Adrenal gland (tissue), 12 donors: ENCODE measurements around the gene MROH7. TPM values are rescaled to one million over a fixed set of nuclear protein-coding genes. Genes with fewer than 3 reads are reported as not detected.

ENCODE experiments used
- DNase-seq, 7 donors: peaks; one replicate each; pipeline ENCODE4 v3.0.0-alpha.2; 2019 to 2020
- H3K27ac ChIP-seq, 5 donors: fragments of 200-600 bp; sonication (generic) in 4 of 5; 1 replicate in 3 of 5; 2 replicates in 2 of 5; pipeline versions ENCODE4 v1.5.1 to v1.8.0; 2016 to 2020; ENCODE audit warnings: mild to moderate bottlenecking in 1 of 5
- H3K27me3 ChIP-seq: fragments of 200-600 bp; 2 replicates; pipeline ENCODE4 v1.8.0; 2021
- H3K36me3 ChIP-seq, 2 donors: fragments of 200-600 bp; replicated peaks in 1 of 2; 1 replicate in 1 of 2; 2 replicates in 1 of 2; pipeline versions ENCODE4 v1.5.1 to v1.8.0; 2018 to 2022
- H3K4me1 ChIP-seq, 2 donors: fragments of 200-600 bp; replicated peaks in 1 of 2; 1 replicate in 1 of 2; 2 replicates in 1 of 2; pipeline versions ENCODE4 v1.5.1 to v1.8.0; 2018 to 2021
- H3K4me3 ChIP-seq, 4 donors: fragments of 200-600 bp; sonication (generic) in 3 of 4; one replicate each; pipeline ENCODE4 v1.5.1; 2016 to 2018
- H3K9me3 ChIP-seq, 3 donors: fragments of 200-600 bp; sonication (generic) in 1 of 3; replicated peaks in 1 of 3; 1 replicate in 2 of 3; 2 replicates in 1 of 3; pipeline versions ENCODE4 v1.5.1 to v1.8.0; 2016 to 2021
- POLR2A ChIP-seq, 2 donors: fragments of 450-650 bp; IDR thresholded peaks; one replicate each; pipeline ENCODE4 v1.6.1; 2017; ENCODE audit warnings: antibody characterized with exemption in 2 of 2, mild to moderate bottlenecking in 2 of 2, moderate library complexity in 1 of 2
- WGBS, 4 donors: extraction: QIAGEN DNeasy Blood & Tissue Kit in 2 of 4; methylation state at CpG; one replicate each; pipeline versions ENCODE4 v1.1.5 to v1.1.7; 2013 to 2017; 5-methylcytosine and 5-hydroxymethylcytosine counted together
- intact Hi-C, 2 donors: fragments of 100-400 bp; cut with DNase I; formaldehyde crosslinking; loops; one replicate each; pipeline versions ENCODE4 v1.14.1 to v1.15.0; 2022 to 2023
- polyA plus RNA-seq, 3 donors: library from polyadenylated mRNA; stranded (reverse); fragments of 200-250 nt in 2 of 3; fragments of 350-450 nt in 1 of 3; fragmentation: Illumina TruSeq in 1 of 3; extraction: RNeasy Lipid Tissue Mini Kit (QIAGEN cat#74804) in 1 of 3; gene quantifications; one replicate each; pipeline ENCODE4 v1.2.3, GENCODE V29; 2013 to 2014
- total RNA-seq, 9 donors: library from RNA; depleted of rRNA in 4 of 9; stranded (reverse); fragments of >200 nt in 4 of 9; fragments of 120-200 nt in 1 of 9; fragmentation: NEBNext Ultra II Directional in 1 of 9; extraction: Animal tissue kit (Norgen Biotek cat#: 25700) in 1 of 9; gene quantifications; one replicate each; pipeline versions ENCODE4 v1.1.0 to v1.2.4, GENCODE V29; 2013 to 2023
- TF ChIP-seq, protein P1 (sequence below), 6 experiments: fragments of 450-650 bp in 4 of 6; fragments of 200-600 bp in 2 of 6; sonication (generic) in 1 of 6; IDR thresholded peaks; 1 replicate in 5 of 6; 2 replicates in 1 of 6; pipeline versions ENCODE4 v1.5.1 to v1.8.0; 2016 to 2021; ENCODE audit warnings: antibody characterized with exemption in 6 of 6, mild to moderate bottlenecking in 2 of 6, moderate library complexity in 1 of 6
- donor health status: healthy with polysubstance abuse.
- donor health status: Bipolar disorder and iron deficiency.
- donor health status: DM: yes; HTN: yes; CAD: no.
- donor health status: DM: no; HTN: no; CAD: no.
- donor health status: DM: no; HTN: no; CAD: no.
- donor health status: DM: yes; HTN: yes; CAD: no.

Gene MROH7
- total and polyA plus RNA-seq, 12 donors = 0.62 to 13.0 (median 2.1) TPM

DNA sequence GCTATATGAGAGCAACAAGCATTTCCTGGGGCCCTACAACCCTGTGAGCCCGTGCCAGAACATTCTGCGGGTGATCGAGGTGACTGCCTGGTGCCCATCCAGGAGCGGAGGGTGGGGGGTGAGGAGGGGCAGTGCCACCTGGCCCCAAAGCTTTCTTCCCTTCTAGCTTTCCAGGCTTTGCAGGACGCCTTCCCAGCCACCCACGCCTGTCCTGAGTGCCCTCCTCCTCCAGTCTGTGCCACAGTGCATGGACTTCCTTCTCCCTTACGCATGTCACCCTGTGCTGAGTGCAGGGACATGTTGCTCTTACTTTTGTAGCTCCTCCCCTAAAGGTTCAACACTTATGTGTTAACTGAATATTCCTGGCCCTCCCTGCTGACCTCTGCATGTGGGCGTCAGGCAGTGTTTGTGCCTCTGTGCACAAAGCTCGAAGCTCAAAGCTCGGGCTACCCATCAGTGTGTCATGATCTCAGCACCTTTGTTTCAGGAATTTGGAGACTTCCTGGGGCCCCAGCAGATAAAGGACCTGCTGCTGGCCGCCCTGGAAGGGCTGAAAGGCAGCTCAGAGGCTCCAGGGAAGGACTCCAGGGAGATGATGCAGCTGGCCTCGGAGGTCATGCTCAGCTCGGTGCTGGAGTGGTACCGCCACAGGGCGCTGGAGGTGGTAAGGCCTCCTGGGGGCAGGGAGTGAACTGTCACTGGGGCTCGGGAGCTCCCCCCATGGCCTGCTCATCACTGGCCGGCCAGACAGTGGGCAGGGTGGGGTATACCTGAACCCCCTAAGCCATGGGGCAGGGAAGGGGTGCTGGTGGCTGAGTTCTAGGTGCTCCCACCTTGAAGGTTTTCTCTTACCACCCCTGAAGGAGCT, 37.4 kb downstream of the MROH7 start:
- no peaks in the 10 kb centered on the region for H3K9me3 ChIP-seq
- no peaks in the 10 kb centered on the region for H3K36me3 ChIP-seq
- WGBS, 4 donors = 76 to 89% (median 82%) methylated on average over 10 to 17 of the region's 17 CpGs
- H3K4me3 ChIP-seq = no peak overlapping the region
- DNase-seq = no peak
- H3K27ac ChIP-seq = no peak overlapping the region
- no peak for TF ChIP-seq POLR2A (IDR thresholded peaks at IDR 0.05)
- TF ChIP-seq, protein P1, sequence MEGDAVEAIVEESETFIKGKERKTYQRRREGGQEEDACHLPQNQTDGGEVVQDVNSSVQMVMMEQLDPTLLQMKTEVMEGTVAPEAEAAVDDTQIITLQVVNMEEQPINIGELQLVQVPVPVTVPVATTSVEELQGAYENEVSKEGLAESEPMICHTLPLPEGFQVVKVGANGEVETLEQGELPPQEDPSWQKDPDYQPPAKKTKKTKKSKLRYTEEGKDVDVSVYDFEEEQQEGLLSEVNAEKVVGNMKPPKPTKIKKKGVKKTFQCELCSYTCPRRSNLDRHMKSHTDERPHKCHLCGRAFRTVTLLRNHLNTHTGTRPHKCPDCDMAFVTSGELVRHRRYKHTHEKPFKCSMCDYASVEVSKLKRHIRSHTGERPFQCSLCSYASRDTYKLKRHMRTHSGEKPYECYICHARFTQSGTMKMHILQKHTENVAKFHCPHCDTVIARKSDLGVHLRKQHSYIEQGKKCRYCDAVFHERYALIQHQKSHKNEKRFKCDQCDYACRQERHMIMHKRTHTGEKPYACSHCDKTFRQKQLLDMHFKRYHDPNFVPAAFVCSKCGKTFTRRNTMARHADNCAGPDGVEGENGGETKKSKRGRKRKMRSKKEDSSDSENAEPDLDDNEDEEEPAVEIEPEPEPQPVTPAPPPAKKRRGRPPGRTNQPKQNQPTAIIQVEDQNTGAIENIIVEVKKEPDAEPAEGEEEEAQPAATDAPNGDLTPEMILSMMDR (IDR thresholded peaks at IDR 0.05) = no peak
- no peaks in the 10 kb centered on the region for H3K27me3 ChIP-seq
- no peaks in the 10 kb centered on the region for H3K4me1 ChIP-seq
- intact Hi-C loops = no loop called here

DNA sequence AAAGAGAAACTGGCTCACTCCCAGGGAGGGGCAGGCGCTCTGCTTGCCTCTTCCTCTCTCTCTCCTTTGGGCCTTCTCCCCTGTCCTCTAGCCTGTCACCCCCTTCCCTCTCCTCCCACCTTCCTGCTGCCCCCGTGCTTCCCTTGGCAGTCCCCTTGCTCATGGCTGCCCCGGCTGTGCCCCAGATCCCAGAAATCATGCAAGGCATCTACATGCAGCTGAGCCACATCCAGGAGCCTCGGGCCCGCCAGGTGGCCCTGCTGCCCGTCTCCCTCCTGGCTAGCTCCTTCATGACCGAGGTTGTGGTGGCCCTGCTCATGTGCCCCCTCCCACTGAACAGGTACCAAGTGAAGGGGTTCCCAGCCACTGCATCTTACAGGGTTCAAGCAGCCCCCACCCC, 38.1 kb downstream of the MROH7 start:
- Histone ChIP-seq H3K27ac (no peak overlapping the region), H3K36me3 (no peaks in the 10 kb centered on the region), H3K4me1 (no peaks in the 10 kb centered on the region), H3K9me3 (no peaks in the 10 kb centered on the region), H3K4me3 (no peak overlapping the region), H3K27me3 (no peaks in the 10 kb centered on the region)
- 86 to 98% (median 89%) methylated on average over 5 to 7 of the region's 7 CpGs for WGBS, 4 donors
- intact Hi-C loops = no loop called here
- TF ChIP-seq, protein P1 (IDR thresholded peaks at IDR 0.05) = no peak
- TF ChIP-seq POLR2A (IDR thresholded peaks at IDR 0.05) = no peak
- DNase-seq = no peak

DNA sequence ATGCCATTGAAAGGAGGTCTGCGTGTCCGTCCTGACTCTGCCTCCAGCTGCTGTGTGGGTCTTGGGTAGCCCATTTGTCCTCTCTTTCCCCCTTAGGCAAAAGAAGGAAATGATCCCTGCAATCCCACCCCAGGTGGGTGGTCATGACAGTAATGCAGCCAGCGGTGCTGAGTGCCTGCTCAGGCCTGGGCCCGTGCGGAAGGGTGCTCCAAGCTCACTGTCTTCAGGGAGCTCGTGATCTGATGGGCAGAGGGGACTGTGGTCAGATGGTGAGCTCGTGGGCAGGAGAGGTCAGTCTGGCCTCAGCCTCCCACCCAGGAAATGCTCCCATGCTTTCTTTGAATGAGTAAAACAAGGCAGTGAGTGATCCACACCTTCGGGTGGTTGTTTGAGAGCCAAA, 38.8 kb downstream of the MROH7 start:
- no peak for TF ChIP-seq POLR2A (IDR thresholded peaks at IDR 0.05)
- TF ChIP-seq, protein P1 (IDR thresholded peaks at IDR 0.05) = no peak
- H3K27ac ChIP-seq = no peak overlapping the region
- no peaks in the 10 kb centered on the region for H3K36me3 ChIP-seq
- intact Hi-C loops = no loop called here
- no peak for DNase-seq
- H3K4me3 ChIP-seq = no peak overlapping the region
- WGBS, 4 donors = 79 to 88% (median 85%) methylated on average over 5 to 8 of the region's 8 CpGs
- no peaks in the 10 kb centered on the region for H3K9me3 ChIP-seq
- H3K4me1 ChIP-seq = no peaks in the 10 kb centered on the region
- H3K27me3 ChIP-seq = no peaks in the 10 kb centered on the region

DNA sequence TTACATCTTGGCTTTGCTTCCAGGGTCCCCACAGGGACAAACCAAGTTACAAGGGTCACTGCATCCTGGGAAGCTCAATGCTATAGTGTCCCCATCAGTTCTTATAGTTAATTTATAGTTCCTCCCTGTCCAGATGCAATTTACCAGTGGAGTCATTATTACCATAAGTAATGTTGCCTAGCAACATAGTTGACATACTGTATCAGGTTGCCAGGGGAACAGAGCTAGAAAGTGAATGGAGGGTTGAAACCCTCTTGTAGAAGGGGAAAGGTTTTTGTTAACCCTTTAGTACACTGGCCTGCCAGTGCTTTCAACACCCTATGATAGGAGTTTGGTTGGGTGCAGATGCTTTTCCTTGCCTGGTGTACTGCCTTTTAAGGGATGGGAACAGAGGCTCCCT, 39.8 kb downstream of the MROH7 start:
- intact Hi-C loops = no loop called here
- Histone ChIP-seq H3K9me3 (no peaks in the 10 kb centered on the region), H3K4me3 (no peak overlapping the region), H3K27ac (no peak overlapping the region), H3K4me1 (no peaks in the 10 kb centered on the region), H3K36me3 (no peaks in the 10 kb centered on the region), H3K27me3 (no peaks in the 10 kb centered on the region)
- no peak for DNase-seq
- no peak for TF ChIP-seq POLR2A (IDR thresholded peaks at IDR 0.05)
- TF ChIP-seq, protein P1 (IDR thresholded peaks at IDR 0.05) = no peak
